Measurements from ENCODE around the gene VSIR. TPM values are rescaled to one million over a fixed set of nuclear protein-coding genes. Genes with fewer than 3 reads are reported as not detected.

Gene VSIR
- total RNA-seq, 1 donor from 2014 or later: 2.9 TPM

DNA sequence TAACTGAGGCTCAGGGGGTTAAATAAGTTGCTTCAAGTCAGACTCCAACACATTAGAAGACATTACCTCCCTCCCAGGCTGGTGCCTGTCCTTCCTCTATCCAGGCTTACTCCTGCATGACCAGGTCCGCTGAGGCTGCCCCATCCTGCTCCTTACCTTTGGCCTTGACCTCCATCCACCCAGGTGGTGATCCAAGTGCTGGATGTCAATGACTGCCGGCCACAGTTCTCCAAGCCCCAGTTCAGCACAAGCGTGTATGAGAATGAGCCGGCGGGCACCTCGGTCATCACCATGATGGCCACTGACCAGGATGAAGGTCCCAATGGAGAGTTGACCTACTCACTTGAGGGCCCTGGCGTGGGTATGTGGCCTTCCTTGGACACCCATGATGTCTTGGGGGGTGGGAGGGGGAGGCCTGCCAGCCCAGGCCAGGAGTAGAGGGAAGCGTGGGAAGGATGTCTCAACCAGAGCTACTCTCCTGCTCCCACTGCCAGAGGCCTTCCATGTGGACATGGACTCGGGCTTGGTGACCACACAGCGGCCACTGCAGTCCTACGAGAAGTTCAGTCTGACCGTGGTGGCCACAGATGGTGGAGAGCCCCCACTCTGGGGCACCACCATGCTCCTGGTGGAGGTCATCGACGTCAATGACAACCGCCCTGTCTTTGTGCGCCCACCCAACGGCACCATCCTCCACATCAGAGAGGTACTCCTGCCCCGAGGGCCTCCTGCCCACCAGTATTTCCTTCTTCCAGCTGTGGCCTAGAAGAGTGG, 29.6 kb upstream of the VSIR start:
- H3K9me3 Mint-ChIP-seq (ENCODE audit: unreplicated experiment): no peaks in the 10 kb centered on the region
- no peak overlapping the region for H3K27ac Mint-ChIP-seq (ENCODE audit: unreplicated experiment)
- no peak overlapping the region for H3K4me3 ChIP-seq (ENCODE audit: insufficient read depth, low read depth, low read length)
- DNase-seq (ENCODE audit: low read depth): no peak
- H3K4me1 ChIP-seq (ENCODE audit: insufficient read depth, low read length): no peaks in the 10 kb centered on the region
- no peaks in the 10 kb centered on the region for H3K79me2 ChIP-seq (ENCODE audit: insufficient read depth, low read length)
- no peaks in the 10 kb centered on the region for H3K36me3 ChIP-seq (ENCODE audit: insufficient read depth, low read length)
- H3K27me3 ChIP-seq (ENCODE audit: insufficient read depth, low read length): peaks cover 15% of the 10 kb centered on the region
- no peak for FAIRE-seq
- H3K27ac ChIP-seq (ENCODE audit: low read depth, low read length): no peak overlapping the region
- no peaks in the 10 kb centered on the region for H3K9me3 ChIP-seq (ENCODE audit: insufficient read depth, low read depth, low read length)
- H3K4me2 ChIP-seq (ENCODE audit: low read length): no peak overlapping the region
- H3K36me3 Mint-ChIP-seq (ENCODE audit: low read depth, unreplicated experiment): no peaks in the 10 kb centered on the region
- H4K20me1 ChIP-seq (ENCODE audit: insufficient read depth, low read length): peaks cover under 1% of the 10 kb centered on the region
- no peak overlapping the region for H3K4me3 Mint-ChIP-seq (ENCODE audit: unreplicated experiment)
- no peak overlapping the region for H3K9ac ChIP-seq (ENCODE audit: low read length)
- TF ChIP-seq, protein P1, sequence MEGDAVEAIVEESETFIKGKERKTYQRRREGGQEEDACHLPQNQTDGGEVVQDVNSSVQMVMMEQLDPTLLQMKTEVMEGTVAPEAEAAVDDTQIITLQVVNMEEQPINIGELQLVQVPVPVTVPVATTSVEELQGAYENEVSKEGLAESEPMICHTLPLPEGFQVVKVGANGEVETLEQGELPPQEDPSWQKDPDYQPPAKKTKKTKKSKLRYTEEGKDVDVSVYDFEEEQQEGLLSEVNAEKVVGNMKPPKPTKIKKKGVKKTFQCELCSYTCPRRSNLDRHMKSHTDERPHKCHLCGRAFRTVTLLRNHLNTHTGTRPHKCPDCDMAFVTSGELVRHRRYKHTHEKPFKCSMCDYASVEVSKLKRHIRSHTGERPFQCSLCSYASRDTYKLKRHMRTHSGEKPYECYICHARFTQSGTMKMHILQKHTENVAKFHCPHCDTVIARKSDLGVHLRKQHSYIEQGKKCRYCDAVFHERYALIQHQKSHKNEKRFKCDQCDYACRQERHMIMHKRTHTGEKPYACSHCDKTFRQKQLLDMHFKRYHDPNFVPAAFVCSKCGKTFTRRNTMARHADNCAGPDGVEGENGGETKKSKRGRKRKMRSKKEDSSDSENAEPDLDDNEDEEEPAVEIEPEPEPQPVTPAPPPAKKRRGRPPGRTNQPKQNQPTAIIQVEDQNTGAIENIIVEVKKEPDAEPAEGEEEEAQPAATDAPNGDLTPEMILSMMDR (IDR thresholded peaks at IDR 0.05; ENCODE audit: insufficient read depth, low read depth, low read length): no peak
- TF ChIP-seq EZH2 (IDR thresholded peaks at IDR 0.05; ENCODE audit: insufficient read depth, low read length): no peak
- H3K4me1 Mint-ChIP-seq (ENCODE audit: low read depth, unreplicated experiment): no peaks in the 10 kb centered on the region
- H2AFZ ChIP-seq (ENCODE audit: low read depth, low read length): no peak overlapping the region
- H3K27me3 Mint-ChIP-seq (ENCODE audit: low read depth, unreplicated experiment): peaks cover 47% of the 10 kb centered on the region

DNA sequence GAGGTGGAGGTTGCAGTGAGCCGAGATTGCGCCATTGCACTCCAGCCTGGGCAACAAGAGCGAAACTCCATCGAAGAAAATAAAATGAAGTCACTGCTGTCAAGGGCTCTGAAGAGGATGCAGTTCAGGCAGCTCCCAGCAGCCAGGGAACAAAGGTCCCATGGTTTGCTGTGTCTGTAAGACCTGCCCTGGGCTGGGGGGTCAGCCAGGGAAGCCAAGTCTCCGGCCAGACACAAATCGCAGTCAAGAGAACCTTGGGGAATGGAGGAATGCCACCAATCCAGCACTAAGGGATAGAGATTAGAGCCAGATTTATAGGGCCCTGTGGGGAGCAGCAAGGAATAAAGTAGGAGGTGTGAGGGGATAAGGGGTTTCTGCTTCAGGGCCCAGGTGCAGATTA, 28.9 kb upstream of the VSIR start:
- peaks cover 15% of the 10 kb centered on the region for H3K27me3 ChIP-seq (ENCODE audit: insufficient read depth, low read length)
- FAIRE-seq: no peak
- Mint-ChIP-seq H3K27ac (ENCODE audit: unreplicated experiment) (no peak overlapping the region), H3K9me3 (ENCODE audit: unreplicated experiment) (no peaks in the 10 kb centered on the region), H3K36me3 (ENCODE audit: low read depth, unreplicated experiment) (no peaks in the 10 kb centered on the region), H3K4me3 (ENCODE audit: unreplicated experiment) (no peak overlapping the region), H3K4me1 (ENCODE audit: low read depth, unreplicated experiment) (no peaks in the 10 kb centered on the region), H3K27me3 (ENCODE audit: low read depth, unreplicated experiment) (peaks cover 54% of the 10 kb centered on the region)
- DNase-seq (ENCODE audit: low read depth): no peak
- H4K20me1 ChIP-seq (ENCODE audit: insufficient read depth, low read length): no peaks in the 10 kb centered on the region
- no peaks in the 10 kb centered on the region for H3K36me3 ChIP-seq (ENCODE audit: insufficient read depth, low read length)
- no peak for TF ChIP-seq EZH2 (IDR thresholded peaks at IDR 0.05; ENCODE audit: insufficient read depth, low read length)
- TF ChIP-seq, protein P1 (IDR thresholded peaks at IDR 0.05; ENCODE audit: insufficient read depth, low read depth, low read length): no peak
- no peak overlapping the region for H3K4me2 ChIP-seq (ENCODE audit: low read length)
- H3K27ac ChIP-seq (ENCODE audit: low read depth, low read length): no peak overlapping the region
- H3K9me3 ChIP-seq (ENCODE audit: insufficient read depth, low read depth, low read length): no peaks in the 10 kb centered on the region
- H3K4me1 ChIP-seq (ENCODE audit: insufficient read depth, low read length): no peaks in the 10 kb centered on the region
- H2AFZ ChIP-seq (ENCODE audit: low read depth, low read length): no peak overlapping the region
- no peaks in the 10 kb centered on the region for H3K79me2 ChIP-seq (ENCODE audit: insufficient read depth, low read length)
- H3K4me3 ChIP-seq (ENCODE audit: insufficient read depth, low read depth, low read length): no peak overlapping the region
- H3K9ac ChIP-seq (ENCODE audit: low read length): no peak overlapping the region

DNA sequence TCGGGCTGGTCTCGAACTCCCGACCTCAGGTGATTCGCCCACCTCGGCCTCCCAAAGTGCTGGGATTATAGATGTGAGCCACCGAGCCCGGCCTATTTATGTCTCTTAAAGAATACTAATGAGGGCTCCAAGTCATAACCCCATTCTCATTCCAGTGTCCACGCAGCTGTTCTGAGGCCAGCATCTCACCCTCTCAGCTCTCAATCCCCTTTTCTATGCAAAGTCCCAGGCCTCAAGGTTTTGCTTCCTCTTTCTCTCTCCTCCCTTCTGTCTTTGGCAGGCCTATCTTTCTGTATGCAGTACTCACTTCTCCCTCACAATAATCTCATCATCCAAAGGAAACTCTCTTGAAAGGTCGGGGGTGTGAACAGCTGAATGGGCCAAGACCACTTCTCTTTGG, 28.0 kb upstream of the VSIR start:
- Histone ChIP-seq H3K4me3 (ENCODE audit: insufficient read depth, low read depth, low read length) (no peak overlapping the region), H4K20me1 (ENCODE audit: insufficient read depth, low read length) (no peaks in the 10 kb centered on the region), H2AFZ (ENCODE audit: low read depth, low read length) (no peak overlapping the region), H3K9me3 (ENCODE audit: insufficient read depth, low read depth, low read length) (no peaks in the 10 kb centered on the region), H3K36me3 (ENCODE audit: insufficient read depth, low read length) (no peaks in the 10 kb centered on the region), H3K9ac (ENCODE audit: low read length) (no peak overlapping the region), H3K79me2 (ENCODE audit: insufficient read depth, low read length) (no peaks in the 10 kb centered on the region), H3K27ac (ENCODE audit: low read depth, low read length) (no peak overlapping the region), H3K27me3 (ENCODE audit: insufficient read depth, low read length) (peaks cover 15% of the 10 kb centered on the region), H3K4me1 (ENCODE audit: insufficient read depth, low read length) (no peaks in the 10 kb centered on the region), H3K4me2 (ENCODE audit: low read length) (no peak overlapping the region)
- H3K9me3 Mint-ChIP-seq (ENCODE audit: unreplicated experiment): no peaks in the 10 kb centered on the region
- no peak for TF ChIP-seq EZH2 (IDR thresholded peaks at IDR 0.05; ENCODE audit: insufficient read depth, low read length)
- TF ChIP-seq, protein P1 (IDR thresholded peaks at IDR 0.05; ENCODE audit: insufficient read depth, low read depth, low read length): no peak
- FAIRE-seq (no peak), DNase-seq (ENCODE audit: low read depth) (no peak)
- H3K4me3 Mint-ChIP-seq (ENCODE audit: unreplicated experiment): no peak overlapping the region
- peaks cover 47% of the 10 kb centered on the region for H3K27me3 Mint-ChIP-seq (ENCODE audit: low read depth, unreplicated experiment)
- H3K36me3 Mint-ChIP-seq (ENCODE audit: low read depth, unreplicated experiment): no peaks in the 10 kb centered on the region
- H3K4me1 Mint-ChIP-seq (ENCODE audit: low read depth, unreplicated experiment): no peaks in the 10 kb centered on the region
- no peak overlapping the region for H3K27ac Mint-ChIP-seq (ENCODE audit: unreplicated experiment)

All from astrocyte (in vitro differentiated cells and primary cell).